Measurements from ENCODE around the gene SOAT2.

DNA sequence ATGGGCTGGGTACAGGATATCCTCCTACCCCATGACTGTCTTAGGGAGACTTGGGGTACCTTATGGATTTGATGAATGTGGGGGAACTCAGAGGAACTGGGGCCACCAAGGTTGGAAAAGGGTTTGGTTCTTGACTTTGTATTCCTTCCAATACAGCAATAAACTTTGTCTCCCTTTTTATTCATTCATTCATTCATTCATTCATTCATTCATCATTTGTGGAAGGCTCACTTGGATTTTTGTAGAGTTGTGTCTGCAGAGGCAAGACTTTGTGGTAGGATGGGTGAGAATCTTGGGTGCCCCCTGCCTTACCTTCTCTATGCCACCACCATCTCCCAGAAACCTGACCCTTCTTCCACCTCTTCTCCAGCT, 21.1 kb downstream of the SOAT2 start:
- TF ChIP-seq POLR2AphosphoS5 (IDR thresholded peaks at IDR 0.05; ENCODE audit: low read depth, low read length) = no peak
- TF ChIP-seq, protein P1, sequence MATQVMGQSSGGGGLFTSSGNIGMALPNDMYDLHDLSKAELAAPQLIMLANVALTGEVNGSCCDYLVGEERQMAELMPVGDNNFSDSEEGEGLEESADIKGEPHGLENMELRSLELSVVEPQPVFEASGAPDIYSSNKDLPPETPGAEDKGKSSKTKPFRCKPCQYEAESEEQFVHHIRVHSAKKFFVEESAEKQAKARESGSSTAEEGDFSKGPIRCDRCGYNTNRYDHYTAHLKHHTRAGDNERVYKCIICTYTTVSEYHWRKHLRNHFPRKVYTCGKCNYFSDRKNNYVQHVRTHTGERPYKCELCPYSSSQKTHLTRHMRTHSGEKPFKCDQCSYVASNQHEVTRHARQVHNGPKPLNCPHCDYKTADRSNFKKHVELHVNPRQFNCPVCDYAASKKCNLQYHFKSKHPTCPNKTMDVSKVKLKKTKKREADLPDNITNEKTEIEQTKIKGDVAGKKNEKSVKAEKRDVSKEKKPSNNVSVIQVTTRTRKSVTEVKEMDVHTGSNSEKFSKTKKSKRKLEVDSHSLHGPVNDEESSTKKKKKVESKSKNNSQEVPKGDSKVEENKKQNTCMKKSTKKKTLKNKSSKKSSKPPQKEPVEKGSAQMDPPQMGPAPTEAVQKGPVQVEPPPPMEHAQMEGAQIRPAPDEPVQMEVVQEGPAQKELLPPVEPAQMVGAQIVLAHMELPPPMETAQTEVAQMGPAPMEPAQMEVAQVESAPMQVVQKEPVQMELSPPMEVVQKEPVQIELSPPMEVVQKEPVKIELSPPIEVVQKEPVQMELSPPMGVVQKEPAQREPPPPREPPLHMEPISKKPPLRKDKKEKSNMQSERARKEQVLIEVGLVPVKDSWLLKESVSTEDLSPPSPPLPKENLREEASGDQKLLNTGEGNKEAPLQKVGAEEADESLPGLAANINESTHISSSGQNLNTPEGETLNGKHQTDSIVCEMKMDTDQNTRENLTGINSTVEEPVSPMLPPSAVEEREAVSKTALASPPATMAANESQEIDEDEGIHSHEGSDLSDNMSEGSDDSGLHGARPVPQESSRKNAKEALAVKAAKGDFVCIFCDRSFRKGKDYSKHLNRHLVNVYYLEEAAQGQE (IDR thresholded peaks at IDR 0.05; ENCODE audit: insufficient read depth in 1 of 2, low read depth in 2 of 2, low read length in 2 of 2) = no peak
- TF ChIP-seq TAF1 (IDR thresholded peaks at IDR 0.05; ENCODE audit: borderline replicate concordance, insufficient read depth, low read length) = no peak
- no peak for TF ChIP-seq SIN3A (IDR thresholded peaks at IDR 0.05; ENCODE audit: borderline replicate concordance, insufficient read depth, low read length)
- no peak for TF ChIP-seq FOXP2 (optimal IDR thresholded peaks at IDR 0.05; ENCODE audit: borderline replicate concordance, extremely low read depth, extremely low read length, insufficient read depth)
